G401 (cell line): ENCODE data around the gene MCF2L2. TPM values are rescaled to one million over a fixed set of nuclear protein-coding genes. Genes with fewer than 3 reads are reported as not detected.
"Not testable (repeated sequence)": the region's sequence is repeated elsewhere in the genome, so short reads cannot be mapped to it uniquely, and the experiment has no call there.

Experiments used
- DNase-seq: peaks from one replicate; pipeline ENCODE4 v3.0.0-alpha.2; 2015; ENCODE audit warnings: low spot score
- in situ Hi-C: cut with HindIII; loops from 2 replicates; pipeline ENCODE4 v1.10.0; 2016; ENCODE audit warnings: low sequenced_read_pairs, mixed read lengths
- total RNA-seq: library from RNA; depleted of rRNA; stranded (reverse); fragments of >200 nt; shearing (Covaris generic); gene quantifications from 2 replicates; pipeline ENCODE4 v1.2.3, GENCODE V29; 2014

Gene MCF2L2
- total RNA-seq, 1 experiment from 2014 or later: 2.6 TPM

DNA sequence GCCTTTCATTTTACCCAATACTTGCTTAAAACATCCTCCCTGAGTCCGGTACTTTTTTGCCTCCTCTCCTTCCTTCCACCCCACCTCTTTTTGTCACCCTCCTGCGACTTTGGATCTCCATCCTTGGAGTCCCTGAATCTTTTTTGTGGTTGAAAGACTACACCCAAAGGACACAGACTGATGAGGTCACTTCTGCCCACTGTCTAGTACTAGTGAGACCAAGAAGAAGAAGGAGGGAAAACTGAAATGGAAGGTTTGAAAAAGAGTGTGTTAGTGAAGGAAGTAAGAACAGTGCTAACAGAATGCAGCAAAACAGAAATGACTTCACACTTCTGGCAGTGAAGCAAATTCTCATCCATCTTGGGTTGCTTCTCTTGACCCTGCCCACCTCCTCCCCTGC lies 168.8 kb downstream of the MCF2L2 start:
- DNase-seq: no peak
- in situ Hi-C loops: no loop called here

DNA sequence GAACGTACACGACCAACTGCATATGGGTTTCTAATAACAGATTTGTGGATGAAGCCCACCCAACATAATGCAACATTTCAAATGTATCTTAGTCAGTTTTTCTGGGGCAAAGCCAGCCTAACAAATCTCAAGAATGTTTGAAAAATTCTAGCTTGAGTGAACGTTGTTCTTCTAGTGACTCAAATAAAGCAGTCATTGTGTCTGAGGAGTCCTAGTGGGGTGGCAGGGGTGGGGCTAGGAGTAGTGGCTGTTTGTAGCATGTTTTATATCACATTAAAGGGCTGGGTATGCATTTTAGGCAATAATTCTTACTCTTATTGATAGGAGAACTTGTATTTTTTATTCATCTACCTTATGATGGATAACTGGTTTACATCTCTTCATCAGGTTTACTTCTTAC lies 169.3 kb downstream of the MCF2L2 start:
- no peak for DNase-seq
- in situ Hi-C loops: no loop called here

DNA sequence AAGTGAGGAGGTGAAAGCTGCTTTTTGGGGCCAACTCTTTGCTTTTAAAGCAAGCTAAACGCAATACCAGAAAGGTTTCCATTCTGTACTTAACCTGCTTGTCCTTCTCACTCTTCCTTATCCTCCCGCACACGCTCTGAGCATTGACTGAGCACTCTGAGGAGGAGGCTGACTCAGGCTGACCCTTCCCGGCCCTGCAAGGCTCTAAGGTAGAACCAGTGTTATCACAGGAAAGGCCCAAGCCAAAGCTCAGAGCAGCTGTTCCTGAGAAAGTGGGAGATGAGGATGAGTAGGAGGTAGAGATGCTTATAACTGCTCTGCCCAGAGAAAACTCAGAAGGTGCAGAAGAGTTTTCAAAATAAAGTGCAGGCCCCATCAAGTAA lies 173.1 kb downstream of the MCF2L2 start:
- no peak for DNase-seq
- in situ Hi-C loops: no loop called here

DNA sequence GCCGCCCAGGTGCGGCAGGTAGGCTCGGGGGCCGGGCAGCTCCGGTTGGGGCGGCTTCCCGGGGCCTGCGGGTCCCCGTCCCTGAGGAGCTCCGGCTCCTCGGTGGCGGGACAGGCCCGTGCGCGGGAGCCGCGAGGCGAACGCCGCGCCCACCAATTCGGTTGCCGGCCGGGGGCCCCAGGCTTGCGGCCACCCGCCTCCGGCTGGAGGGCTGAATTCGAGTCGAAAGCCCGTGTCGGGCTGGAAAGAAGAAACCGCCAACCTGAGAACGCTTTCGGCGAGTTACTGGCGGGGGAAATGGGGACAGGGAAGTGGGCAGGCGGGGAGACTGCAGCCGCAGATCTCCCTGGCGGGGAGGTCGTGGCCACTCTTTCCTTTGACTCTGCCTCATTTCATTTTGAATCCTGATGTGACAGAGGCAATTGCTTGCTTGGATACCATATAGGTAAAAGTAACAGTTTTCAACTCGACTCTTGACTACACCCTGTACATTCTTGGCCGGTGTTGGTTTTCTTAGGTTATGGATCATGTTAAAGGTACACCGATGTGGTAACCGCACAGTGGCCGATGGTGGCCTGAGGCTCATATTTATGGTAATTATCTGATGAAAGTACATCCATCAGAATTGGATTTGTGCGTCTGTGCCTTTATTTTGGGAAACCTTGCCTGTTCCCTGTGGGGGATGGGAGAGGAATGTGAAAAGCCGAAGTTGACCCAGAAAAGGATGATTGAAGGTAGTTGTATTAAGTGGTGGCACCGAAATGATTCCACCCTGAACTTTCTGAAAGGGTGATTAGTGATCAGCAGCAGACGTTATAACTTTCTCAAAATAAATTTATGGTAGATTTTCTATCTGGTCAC lies 173.7 kb downstream of the MCF2L2 start:
- DNase-seq: no peak
- in situ Hi-C loops: no loop called here

DNA sequence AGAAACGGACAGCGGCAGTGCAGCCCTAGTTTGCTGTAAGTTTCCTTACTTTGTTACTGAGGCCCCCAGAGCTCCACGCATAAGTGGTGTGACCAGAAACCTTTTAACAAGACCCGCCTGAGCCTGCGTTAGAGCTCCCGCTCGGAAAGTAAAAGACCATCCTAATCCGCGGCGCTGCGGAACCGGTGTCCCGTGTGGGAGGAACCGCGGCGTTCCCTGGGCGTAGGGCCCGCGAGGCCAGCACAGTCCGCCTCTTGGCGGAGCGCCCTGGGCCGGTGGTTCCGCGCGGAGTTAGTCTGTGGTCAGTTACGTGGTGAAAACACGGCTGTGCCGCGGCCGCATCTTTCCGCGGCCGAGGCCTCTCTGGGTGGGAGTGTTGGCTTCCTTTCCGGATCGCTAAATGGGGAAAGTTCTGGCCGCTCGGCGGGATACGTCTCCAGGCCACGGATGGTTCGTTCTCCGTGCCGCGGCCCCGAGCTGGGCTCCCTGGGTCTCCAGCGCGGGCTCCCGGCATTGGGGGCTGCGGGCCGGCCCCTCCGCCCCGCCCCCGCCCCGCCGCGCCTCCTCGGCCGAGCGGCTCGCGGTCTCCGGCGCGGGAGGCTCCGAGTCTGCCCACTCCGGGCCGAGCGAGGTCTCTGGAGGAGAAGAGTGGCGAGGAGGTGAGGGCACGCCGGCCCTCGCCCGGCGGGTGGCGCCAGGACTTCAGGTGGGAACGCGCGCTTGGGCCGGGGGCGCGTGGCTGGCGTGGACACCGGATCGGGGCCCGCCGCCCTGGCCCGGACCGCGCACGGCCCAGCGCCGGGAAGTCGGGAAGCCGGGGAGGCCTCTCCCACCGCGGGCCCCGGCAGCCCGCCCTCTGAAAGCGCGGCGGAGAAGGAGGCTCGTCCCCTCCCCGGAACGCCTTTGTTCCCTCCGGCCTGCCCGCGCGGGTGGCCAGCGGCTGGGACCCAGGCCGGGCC lies 174.6 kb downstream of the MCF2L2 start:
- peak; percentile 16 for DNase-seq
- in situ Hi-C loops: no loop called here

DNA sequence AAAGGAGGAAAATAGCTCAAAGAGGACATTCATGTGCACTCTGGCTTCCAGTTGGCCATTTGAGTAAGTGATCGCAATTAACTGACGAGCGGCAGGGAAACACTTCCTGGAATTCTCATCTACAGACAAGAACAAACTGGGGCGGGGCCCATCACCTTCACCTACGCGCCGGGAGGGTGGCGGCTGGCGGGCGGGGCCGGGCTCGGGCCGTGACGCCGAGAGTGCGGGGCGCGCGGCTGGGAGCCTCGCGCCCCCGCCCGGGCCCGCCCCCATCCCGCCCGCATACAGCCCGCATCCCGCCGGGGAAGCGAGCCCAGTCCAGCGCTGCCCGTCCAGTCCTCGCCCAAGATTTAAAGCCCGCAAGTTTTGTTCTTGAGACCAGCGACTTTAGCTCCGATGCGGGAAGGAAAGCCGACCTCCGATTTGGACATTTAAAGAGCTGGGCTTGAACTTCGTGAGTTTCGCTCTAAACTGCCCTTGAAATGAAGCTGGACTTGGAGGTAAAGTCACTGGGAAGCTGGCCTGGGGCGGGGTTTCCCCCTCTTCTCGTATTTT lies 175.4 kb downstream of the MCF2L2 start, which contains the start of gene B3GNT5:
Gene B3GNT5 (plus strand): TSS at position 281 of the 555 bp plus-strand sequence. CDS start 16,546 bp downstream, outside the sequence.
- no peak for DNase-seq
- in situ Hi-C loops: no loop called here

DNA sequence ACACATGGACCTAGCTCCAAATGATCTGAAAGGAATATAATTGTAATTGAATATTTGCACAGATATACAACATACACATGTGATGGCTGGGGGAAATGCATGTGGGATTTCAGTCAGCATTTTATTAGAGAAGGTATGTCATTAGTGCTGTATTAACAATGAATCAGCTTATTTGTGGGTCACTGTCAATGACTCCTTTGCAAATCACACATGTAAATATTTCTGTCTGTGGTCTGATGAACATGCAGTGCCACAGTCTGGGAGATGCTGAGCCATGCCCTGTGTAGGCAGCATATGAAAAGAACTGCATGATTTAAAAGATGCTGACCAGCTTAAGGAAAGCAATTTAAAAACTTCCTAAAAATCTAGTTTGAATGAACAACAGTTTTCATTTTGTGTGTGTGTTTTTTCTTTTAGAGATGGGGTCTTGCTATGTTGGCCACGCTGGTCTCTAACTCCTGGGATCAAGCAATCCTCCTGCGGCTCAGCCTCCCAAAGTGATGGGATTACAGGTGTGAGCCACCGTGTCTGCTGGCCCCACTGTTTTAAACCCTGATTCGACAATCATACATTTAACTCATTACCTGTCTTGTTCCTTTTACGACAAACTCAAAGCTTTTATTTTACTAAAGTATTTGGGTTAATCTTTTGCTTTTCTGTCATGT lies 176.2 kb downstream of the MCF2L2 start:
- no peak for DNase-seq
- in situ Hi-C loops: no loop called here

DNA sequence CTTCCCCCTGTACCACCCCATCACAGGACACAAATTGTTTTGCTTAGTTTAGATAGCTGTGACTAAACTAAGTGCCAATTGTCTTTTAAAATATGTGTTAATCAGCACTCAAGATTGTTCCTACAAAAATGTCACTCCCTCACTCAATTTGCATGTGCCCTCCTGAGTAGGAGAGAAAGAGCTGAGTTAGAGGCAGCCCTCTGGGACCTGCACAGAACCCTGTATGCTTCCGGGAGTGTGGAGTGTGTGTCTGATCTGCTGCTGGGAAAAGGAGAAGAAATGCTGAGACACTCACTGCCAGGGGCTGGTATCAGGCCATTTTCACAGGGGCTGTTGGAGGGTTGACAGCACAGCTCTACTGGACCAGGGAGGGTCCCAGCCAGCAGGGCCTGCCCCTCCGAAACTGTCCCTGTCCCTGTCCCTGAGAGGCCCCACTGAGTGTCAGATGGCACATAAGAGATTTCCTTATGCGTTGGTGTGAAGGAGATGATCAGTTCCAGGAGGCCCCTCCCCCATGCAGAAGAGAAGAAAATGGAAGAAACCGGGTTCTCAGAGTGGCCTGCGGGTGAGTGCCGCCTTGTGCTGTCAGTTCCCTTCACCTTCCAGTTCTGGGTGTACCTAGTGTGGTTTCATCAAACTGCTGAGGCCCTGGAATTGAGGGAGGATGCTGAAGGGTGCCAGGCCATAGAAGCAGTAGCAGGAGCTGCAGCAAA lies 179.3 kb downstream of the MCF2L2 start:
- in situ Hi-C loops: no loop called here
- DNase-seq: no peak

DNA sequence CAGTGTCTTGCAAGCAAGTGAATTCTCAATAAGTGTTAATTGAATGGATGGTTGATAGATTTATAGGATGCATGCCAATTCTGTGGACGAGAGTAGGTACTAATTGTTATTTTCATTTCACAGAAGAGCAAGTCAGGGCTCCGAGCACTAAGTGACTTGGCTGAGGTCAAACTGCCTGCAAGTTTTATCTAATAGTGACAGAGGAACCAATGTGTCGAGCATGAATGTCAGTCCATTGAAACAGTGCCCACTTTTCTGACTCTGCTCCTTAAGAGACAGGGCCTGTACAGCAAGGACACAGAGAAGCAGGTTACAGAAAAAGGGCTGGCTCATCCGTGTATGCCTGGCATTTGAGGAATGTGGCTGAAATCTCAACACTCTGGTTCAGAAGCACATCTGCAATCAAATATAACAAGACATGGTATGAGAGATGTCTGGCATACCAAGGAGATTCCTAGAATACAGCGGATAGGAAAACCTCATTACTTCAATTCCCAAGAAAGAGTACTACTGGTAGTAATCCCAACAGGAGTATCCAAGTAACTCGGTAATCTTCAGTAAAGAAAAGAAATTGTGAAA lies 181.3 kb downstream of the MCF2L2 start:
- in situ Hi-C loops: no loop called here
- no peak for DNase-seq

DNA sequence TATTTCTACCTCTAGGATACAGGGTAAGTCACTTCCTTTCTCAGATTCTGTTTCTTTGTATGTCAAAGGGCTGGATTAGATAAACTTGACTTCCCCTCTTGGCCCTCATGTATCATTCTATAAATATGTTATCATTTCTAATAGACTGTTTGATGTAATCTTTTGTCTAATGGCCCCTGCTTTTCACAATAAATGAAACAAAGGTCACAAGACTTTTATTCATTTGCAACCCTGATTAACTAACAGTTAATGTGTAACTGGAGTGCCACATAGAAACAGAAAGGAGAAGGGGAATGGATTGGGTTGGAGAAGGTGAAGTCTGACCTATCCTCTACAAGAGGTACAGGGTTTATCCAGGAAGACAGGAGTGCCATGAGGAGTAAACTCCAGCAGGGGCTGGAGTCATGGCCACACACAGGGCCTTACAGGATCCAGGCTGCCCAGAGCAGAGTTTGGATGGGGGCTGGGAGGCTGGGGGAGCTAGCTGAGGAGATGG lies 183.4 kb downstream of the MCF2L2 start:
- in situ Hi-C loops: no loop called here
- no peak for DNase-seq

DNA sequence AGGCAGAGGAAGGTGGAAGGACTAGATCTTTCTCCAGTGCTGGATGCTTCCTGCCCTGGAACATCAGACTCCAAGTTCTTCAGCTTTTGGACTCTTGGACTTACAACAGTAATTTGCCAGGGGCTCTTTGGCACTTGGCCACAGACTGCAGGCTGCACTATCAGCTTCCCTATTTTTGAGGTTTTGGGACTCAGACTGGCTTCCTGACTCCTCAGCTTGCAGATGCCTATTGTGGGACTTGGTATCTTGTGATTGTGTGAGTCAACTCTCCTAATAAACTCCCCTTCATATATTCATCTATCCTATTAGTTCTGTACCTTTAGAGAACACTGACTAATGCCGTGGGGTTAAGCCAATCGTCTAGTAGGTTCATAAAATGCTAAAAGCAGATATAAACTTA lies 184.2 kb downstream of the MCF2L2 start:
- no peak for DNase-seq
- in situ Hi-C loops: no loop called here

DNA sequence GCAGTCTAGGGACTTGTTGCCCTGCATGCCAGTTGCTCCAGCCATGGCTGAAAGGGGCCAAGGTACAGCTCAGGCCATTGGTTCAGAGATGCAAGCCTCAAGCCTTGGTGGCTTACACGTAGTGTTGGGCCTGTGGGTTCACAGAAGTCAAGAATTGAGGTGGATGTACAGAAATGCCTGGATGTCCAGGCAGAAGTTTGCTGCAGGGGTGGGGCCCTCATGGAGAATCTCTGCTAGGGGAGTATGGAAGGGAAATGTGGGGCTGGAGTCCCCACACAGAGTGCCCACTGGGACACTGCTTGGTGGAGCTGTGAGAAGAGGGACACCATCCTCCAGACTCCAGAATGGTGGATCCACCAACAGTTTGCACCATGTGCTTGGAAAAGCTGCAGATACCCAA lies 186.0 kb downstream of the MCF2L2 start:
- no peak for DNase-seq
- in situ Hi-C loops: no loop called here

DNA sequence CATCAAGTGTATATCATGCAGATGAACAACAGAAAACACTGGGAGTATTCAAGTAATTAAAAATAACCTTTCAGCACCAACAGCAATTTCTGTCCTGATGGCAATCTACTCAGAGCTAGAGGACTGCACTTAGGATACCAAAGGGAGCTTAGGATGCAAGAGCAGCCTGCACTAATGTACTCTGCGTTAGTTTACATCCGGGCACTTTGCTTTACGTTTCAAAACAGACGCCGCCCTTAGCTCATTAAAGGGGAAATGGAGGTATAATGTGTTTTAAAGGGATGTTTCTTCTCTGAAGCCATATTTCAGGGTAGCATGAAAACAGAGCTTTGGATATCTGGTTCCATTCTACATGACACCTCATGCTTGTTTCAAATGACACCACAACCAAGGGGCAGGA lies 189.4 kb downstream of the MCF2L2 start:
- in situ Hi-C loops: no loop called here
- no peak for DNase-seq

DNA sequence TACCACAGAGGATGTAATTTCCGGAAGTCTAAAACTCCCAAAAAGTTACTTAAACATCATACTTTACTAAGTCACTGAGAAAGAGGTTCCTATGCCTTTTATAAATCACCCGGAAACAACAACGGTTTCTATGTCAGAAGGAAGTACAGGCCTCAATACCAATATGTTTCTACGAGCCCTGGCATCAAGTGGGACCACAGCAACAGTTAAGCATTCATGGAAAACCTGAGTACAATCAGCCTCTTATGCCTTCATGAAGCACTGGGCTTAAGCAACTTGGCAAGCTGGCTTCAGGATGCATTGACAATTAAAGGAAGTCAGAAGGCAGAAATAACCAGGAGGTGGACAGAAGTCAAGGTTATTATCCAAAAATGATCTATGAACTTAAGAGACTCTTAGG lies 194.5 kb downstream of the MCF2L2 start:
- in situ Hi-C loops: no loop called here
- DNase-seq: peak; percentile 9

DNA sequence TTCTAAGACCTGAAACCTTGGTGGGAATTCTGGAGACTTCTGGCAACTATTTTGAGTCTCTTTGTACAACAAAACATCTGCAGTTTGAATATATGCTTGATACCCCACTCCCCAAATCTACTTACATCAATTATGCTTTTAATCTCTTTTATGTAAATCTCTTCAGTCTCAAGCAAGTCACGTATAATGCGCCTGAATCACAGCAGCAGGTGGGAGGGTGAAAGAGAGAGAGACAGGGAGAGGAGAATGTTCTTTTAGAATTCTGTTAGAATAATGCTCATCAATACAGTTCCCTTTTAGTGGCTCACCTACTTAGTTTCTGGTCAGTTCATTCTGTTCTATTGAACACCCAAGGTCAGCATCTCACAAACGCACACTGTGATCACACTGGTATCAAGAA lies 197.6 kb downstream of the MCF2L2 start:
- DNase-seq: no peak
- in situ Hi-C loops: no loop called here

DNA sequence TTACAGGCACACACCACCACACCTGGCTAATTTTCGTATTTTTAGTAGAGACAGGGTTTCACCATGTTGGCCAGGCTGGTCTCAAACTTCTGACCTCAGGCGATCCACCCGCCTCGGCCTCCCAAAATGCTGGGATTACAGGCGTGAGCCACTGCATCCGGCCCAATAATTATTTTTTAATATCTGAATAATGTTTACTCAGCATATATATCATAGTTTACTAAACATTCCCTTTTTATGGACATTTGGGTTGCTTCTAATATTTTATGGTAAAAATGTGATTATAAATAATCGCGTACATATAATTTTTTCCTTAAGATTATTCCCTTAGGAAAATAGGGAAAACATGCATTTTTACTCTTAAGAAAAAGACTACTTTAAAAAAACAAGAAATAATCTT lies 198.2 kb downstream of the MCF2L2 start:
- DNase-seq, in situ Hi-C loops: not testable (repeated sequence)

DNA sequence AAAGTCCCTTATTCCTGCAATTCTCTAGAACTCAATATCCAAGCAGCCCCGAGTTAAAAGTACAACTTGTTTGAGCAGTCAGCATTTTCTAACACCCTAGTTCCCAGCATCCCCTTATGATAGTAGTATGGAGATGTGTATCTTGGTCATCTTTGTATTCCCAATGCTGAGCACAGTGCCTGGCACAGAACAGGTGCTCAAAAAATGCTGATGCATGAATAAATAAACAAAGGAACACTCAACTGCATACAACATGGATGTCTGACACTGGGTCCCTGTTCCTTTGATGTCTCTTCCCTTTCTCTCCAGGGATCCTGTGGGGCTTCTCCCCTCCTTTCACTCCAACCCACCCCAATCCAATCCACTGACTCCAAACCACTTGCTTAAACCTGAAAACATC lies 199.2 kb downstream of the MCF2L2 start:
- DNase-seq: no peak
- in situ Hi-C loops: no loop called here

DNA sequence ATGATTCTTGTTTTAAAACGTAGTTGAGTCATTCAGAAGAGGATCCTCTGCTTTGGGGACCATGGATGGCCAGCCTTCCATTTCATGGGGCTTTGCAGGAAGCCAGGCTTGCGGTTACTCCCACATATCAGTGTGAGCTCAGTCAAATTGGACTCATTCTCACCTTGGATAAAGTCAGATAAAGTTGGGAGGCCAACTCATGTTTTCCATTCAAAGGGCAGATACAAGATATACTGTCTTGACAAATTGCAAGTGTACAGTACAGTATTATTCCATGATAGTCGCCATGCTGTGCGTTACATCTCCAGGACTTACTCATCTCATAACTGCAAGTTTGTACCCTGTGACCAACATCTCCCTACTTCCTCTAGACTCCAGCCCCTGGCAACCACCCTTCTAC lies 200.8 kb downstream of the MCF2L2 start:
- in situ Hi-C loops: no loop called here
- DNase-seq: no peak
